ENCODE data around the gene PRMT7.

DNA sequence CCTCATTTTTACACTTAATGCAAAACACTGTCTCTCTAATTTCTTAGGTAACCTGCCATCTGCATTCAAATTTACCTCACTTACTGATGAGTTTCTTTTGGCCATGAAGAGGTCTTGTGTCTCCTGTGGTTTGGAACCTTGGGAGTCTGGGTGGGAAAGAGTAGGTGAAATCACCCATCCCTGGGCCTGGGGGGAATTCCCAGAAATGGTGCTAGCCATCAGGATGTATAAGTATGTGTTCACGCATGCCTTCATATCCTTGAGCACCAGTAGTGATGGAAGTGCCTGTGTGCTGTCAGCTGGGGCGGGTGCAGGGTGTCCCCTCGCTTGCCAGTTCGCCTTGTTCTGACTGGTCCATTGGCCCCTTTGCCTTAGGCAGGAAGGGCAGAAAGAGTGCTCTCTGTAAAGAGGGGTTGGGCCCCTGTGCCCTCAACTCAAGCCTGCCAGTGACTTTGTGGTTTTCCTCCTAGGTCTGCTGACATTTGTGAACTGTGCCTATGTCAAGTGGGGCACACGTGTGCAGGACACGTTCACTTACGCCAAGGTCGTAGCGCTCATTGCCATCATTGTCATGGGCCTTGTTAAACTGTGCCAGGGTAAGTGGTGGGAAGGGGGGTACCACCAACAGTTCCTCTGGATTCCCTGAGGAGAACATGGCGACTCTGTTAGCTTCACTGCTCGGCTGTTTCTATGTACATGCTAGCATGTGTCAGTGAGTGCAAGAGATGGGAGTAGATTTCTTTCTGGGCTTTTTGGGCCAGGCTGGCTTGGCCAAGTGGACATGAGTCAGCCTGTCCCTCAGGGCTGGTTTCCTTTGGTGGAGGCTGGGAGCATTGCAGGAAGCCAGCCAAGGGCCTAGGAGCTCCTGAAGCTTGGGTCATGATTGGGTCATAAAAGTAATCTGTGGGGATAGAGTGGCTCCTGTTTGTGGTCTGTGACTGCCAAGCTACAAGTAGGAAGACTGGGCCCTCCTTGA, 23.3 kb upstream of the PRMT7 start:
- TF ChIP-seq, protein P1, sequence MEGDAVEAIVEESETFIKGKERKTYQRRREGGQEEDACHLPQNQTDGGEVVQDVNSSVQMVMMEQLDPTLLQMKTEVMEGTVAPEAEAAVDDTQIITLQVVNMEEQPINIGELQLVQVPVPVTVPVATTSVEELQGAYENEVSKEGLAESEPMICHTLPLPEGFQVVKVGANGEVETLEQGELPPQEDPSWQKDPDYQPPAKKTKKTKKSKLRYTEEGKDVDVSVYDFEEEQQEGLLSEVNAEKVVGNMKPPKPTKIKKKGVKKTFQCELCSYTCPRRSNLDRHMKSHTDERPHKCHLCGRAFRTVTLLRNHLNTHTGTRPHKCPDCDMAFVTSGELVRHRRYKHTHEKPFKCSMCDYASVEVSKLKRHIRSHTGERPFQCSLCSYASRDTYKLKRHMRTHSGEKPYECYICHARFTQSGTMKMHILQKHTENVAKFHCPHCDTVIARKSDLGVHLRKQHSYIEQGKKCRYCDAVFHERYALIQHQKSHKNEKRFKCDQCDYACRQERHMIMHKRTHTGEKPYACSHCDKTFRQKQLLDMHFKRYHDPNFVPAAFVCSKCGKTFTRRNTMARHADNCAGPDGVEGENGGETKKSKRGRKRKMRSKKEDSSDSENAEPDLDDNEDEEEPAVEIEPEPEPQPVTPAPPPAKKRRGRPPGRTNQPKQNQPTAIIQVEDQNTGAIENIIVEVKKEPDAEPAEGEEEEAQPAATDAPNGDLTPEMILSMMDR (conservative IDR thresholded peaks at IDR 0.05; ENCODE audit: low read length): no peak
- TF ChIP-seq EZH2phosphoT487 (IDR thresholded peaks at IDR 0.05; ENCODE audit: borderline replicate concordance, low read depth, low read length): no peak

Measured in OCI-LY7 (cell line).